IMR-90 (cell line): Measurements from ENCODE around the gene MRPL10.

Experiments used
- CTCF ChIP-seq: conservative IDR thresholded peaks from 2 replicates; pipeline ENCODE4 v1.5.1; 2012; ENCODE audit warnings: mild to moderate bottlenecking, low read depth, low read length, improper control_type of control experiment
- ELK1 ChIP-seq: fragments of 150-350 bp; IDR thresholded peaks from 2 replicates; pipeline ENCODE4 v1.6.1; 2016; ENCODE audit warnings: low read depth, mild to moderate bottlenecking, low read length, moderate library complexity, borderline replicate concordance
- MAFK ChIP-seq: IDR thresholded peaks from 2 replicates; pipeline ENCODE4 v1.6.1; 2012; ENCODE audit warnings: low read depth, low read length, improper control_type of control experiment
- POLR2A ChIP-seq: IDR thresholded peaks from 2 replicates; pipeline ENCODE4 v1.6.1; 2012; ENCODE audit warnings: mild to moderate bottlenecking, low read depth, low read length
- RAD21 ChIP-seq: IDR thresholded peaks from 2 replicates; pipeline ENCODE4 v1.6.1; 2012; ENCODE audit warnings: low read length, improper control_type of control experiment
- RCOR1 ChIP-seq: IDR thresholded peaks from 2 replicates; pipeline ENCODE4 v1.6.1; 2012; ENCODE audit warnings: mild to moderate bottlenecking, low read length, improper control_type of control experiment; ENCODE audit not compliant: insufficient replicate concordance
- RFX5 ChIP-seq: IDR thresholded peaks from 2 replicates; pipeline ENCODE4 v1.8.0; 2012; ENCODE audit warnings: low read depth, mild to moderate bottlenecking, low read length, moderate library complexity
- SMC3 ChIP-seq: fragments of 150-350 bp; IDR thresholded peaks from 2 replicates; pipeline ENCODE4 v1.6.1; 2016; ENCODE audit warnings: low read depth, mild to moderate bottlenecking, antibody characterized with exemption, low read length, moderate library complexity
- USF2 ChIP-seq: fragments of 150-350 bp; IDR thresholded peaks from 2 replicates; pipeline ENCODE4 v1.6.1; 2017; ENCODE audit warnings: mild to moderate bottlenecking, antibody characterized with exemption, low read length, low read depth

GRCh38 chr17:47871048-47871447, 39.7 kb upstream of the MRPL10 start:
- no peak for TF ChIP-seq CTCF
- TF ChIP-seq RFX5, result no peak
- no peak for TF ChIP-seq RAD21
- TF ChIP-seq POLR2A, result no peak
- TF ChIP-seq MAFK, result no peak
- no peak for TF ChIP-seq SMC3
- TF ChIP-seq RCOR1, result no peak
- no peak for TF ChIP-seq USF2
- TF ChIP-seq ELK1, result no peak
